CD14-positive monocyte (primary cell): Measurements from ENCODE around the gene OLFML1. TPM values are rescaled to one million over a fixed set of nuclear protein-coding genes. Genes with fewer than 3 reads are reported as not detected.

ENCODE experiments used
- DNase-seq, 3 donors: peaks; one replicate each; pipeline ENCODE4 v3.0.0-alpha.2; 2011 to 2022
- H2AFZ ChIP-seq: 2 replicates; pipeline ENCODE4 v1.6.0; 2012; ENCODE audit warnings: mild to moderate bottlenecking, low read depth, low read length, inconsistent platforms; ENCODE audit not compliant: insufficient read depth, poor library complexity, severe bottlenecking
- H3K27ac ChIP-seq, 2 donors: 1 replicate in 1 of 2; 2 replicates in 1 of 2; pipeline ENCODE4 v1.5.1; 2012 to 2013; ENCODE audit warnings: low read length in 2 of 2, control low read depth in 1 of 2, inconsistent platforms in 1 of 2, low read depth in 1 of 2, mild to moderate bottlenecking in 1 of 2
- H3K27me3 ChIP-seq, 2 donors: one replicate each; pipeline versions ENCODE4 v1.6.0 to v1.6.1; 2011 to 2013; ENCODE audit warnings: low read length in 2 of 2; ENCODE audit not compliant: control insufficient read depth in 2 of 2, insufficient read depth in 2 of 2
- H3K36me3 ChIP-seq, 2 donors: replicated peaks in 1 of 2; 1 replicate in 1 of 2; 2 replicates in 1 of 2; pipeline versions ENCODE4 v1.5.1 to v1.6.1; 2012 to 2013; ENCODE audit warnings: low read length in 2 of 2, control low read depth in 1 of 2, inconsistent platforms in 1 of 2, mild to moderate bottlenecking in 1 of 2; ENCODE audit not compliant: insufficient read depth in 2 of 2, control insufficient read depth in 1 of 2
- H3K4me1 ChIP-seq, 2 donors: 1 replicate in 1 of 2; 2 replicates in 1 of 2; pipeline versions ENCODE4 v1.5.1 to v1.6.1; 2012 to 2013; ENCODE audit warnings: low read length in 2 of 2, control low read depth in 1 of 2, inconsistent platforms in 1 of 2, mild to moderate bottlenecking in 1 of 2, moderate library complexity in 1 of 2; ENCODE audit not compliant: insufficient read depth in 2 of 2, control insufficient read depth in 1 of 2
- H3K4me2 ChIP-seq: replicated peaks from 2 replicates; pipeline ENCODE3; 2012; ENCODE audit warnings: low read length, moderate library complexity, mild to moderate bottlenecking; ENCODE audit not compliant: poor library complexity, severe bottlenecking; ENCODE audit errors: extremely low read depth
- H3K4me3 ChIP-seq, 3 experiments: fragments of 200-600 bp in 1 of 3; sonication (generic) in 1 of 3; replicated peaks in 1 of 3; 1 replicate in 2 of 3; 2 replicates in 1 of 3; pipeline ENCODE4 v1.5.1; 2011 to 2013; ENCODE audit warnings: low read length in 3 of 3, mild to moderate bottlenecking in 3 of 3, control low read depth in 2 of 3, low read depth in 2 of 3, inconsistent platforms in 1 of 3, moderate library complexity in 1 of 3
- H3K79me2 ChIP-seq: 2 replicates; pipeline ENCODE4 v1.6.0; 2012; ENCODE audit warnings: mild to moderate bottlenecking, control low read depth, inconsistent platforms, low read length, moderate library complexity; ENCODE audit not compliant: insufficient read depth
- H3K9ac ChIP-seq: 2 replicates; pipeline ENCODE4 v1.6.0; 2017; ENCODE audit warnings: low read length, mild to moderate bottlenecking; ENCODE audit not compliant: insufficient read depth, poor library complexity, severe bottlenecking
- H3K9me3 ChIP-seq, 2 donors: replicated peaks in 1 of 2; 1 replicate in 1 of 2; 2 replicates in 1 of 2; pipeline versions ENCODE4 v1.5.1 to v1.6.1; 2012 to 2013; ENCODE audit warnings: low read length in 2 of 2, control low read depth in 1 of 2; ENCODE audit not compliant: control insufficient read depth in 1 of 2, insufficient read depth in 1 of 2
- H4K20me1 ChIP-seq: 2 replicates; pipeline ENCODE4 v1.6.0; 2012; ENCODE audit warnings: mild to moderate bottlenecking, low read length, control low read depth, moderate library complexity; ENCODE audit not compliant: insufficient read depth
- H3K27ac Mint-ChIP-seq, 7 donors: one replicate each; pipeline ENCODE4 v1.8.0; 2020; ENCODE audit warnings: mild to moderate bottlenecking in 7 of 7, mixed read lengths in 7 of 7, moderate library complexity in 6 of 7, inconsistent platforms in 2 of 7
- H3K27me3 Mint-ChIP-seq, 3 donors: one replicate each; pipeline ENCODE4 v1.8.0; 2021 to 2022; ENCODE audit warnings: low read depth in 3 of 3, mild to moderate bottlenecking in 3 of 3, mixed read lengths in 3 of 3, moderate library complexity in 3 of 3, inconsistent platforms in 1 of 3
- H3K36me3 Mint-ChIP-seq, 2 donors: one replicate each; pipeline ENCODE4 v1.8.0; 2020; ENCODE audit warnings: mixed read lengths in 2 of 2, inconsistent platforms in 1 of 2, mild to moderate bottlenecking in 1 of 2
- H3K4me1 Mint-ChIP-seq: one replicate; pipeline ENCODE4 v1.8.0; 2020; ENCODE audit warnings: mild to moderate bottlenecking, mixed read lengths
- H3K4me3 Mint-ChIP-seq, 2 donors: one replicate each; pipeline ENCODE4 v1.8.0; 2020; ENCODE audit warnings: mild to moderate bottlenecking in 2 of 2, mixed read lengths in 2 of 2, moderate library complexity in 1 of 2
- H3K9me3 Mint-ChIP-seq, 7 donors: one replicate each; pipeline ENCODE4 v1.8.0; 2020 to 2022; ENCODE audit warnings: mixed read lengths in 7 of 7, mild to moderate bottlenecking in 6 of 7, moderate library complexity in 6 of 7, inconsistent platforms in 2 of 7
- CTCF ChIP-seq: fragments of 200-600 bp; IDR thresholded peaks from one replicate; pipeline ENCODE4 v1.8.0; 2022; ENCODE audit warnings: antibody characterized with exemption, mild to moderate bottlenecking
- WGBS: methylation state at CpG from one replicate; pipeline ENCODE4 v1.1.5; 2013; ENCODE audit warnings: missing lambda C conversion rate; ENCODE audit not compliant: insufficient coverage; 5-methylcytosine and 5-hydroxymethylcytosine counted together
- intact Hi-C, 2 donors: fragments of 100-400 bp; cut with micrococcal nuclease; formaldehyde crosslinking; loops; one replicate each; pipeline versions ENCODE4 v1.15.0 to v1.15.1; 2023
- polyA plus RNA-seq, 3 donors: library from polyadenylated mRNA; depleted of rRNA in 1 of 3; unstranded in 2 of 3; stranded (reverse) in 1 of 3; fragments of 300-500 nt in 2 of 3; fragments of >200 nt in 1 of 3; fragmentation: Illumina TruSeq in 2 of 3; gene quantifications; 1 replicate in 2 of 3; 2 replicates in 1 of 3; pipeline ENCODE4 v1.2.3, GENCODE V29; 2012 to 2021

OLFML1 gene
- polyA plus RNA-seq, 3 donors = 0.11 to 0.17 TPM; not detected in 1

GRCh38 chr11:7506243-7506642, 20.9 kb downstream of the OLFML1 start:
- no peaks in the 10 kb centered on the region for H3K9me3 Mint-ChIP-seq
- peaks cover 9% of the 10 kb centered on the region for H3K4me1 Mint-ChIP-seq
- H3K36me3 Mint-ChIP-seq = peaks cover 5 to 16% of the 10 kb centered on the region in 2 donors
- Histone ChIP-seq H3K27me3 (no peaks in the 10 kb centered on the region), H3K4me2 (no peak overlapping the region), H3K27ac (no peak overlapping the region), H3K9me3 (no peaks in the 10 kb centered on the region), H3K9ac (no peak overlapping the region), H2AFZ (no peak overlapping the region), H3K4me3 (no peak overlapping the region), H3K79me2 (no peaks in the 10 kb centered on the region), H4K20me1 (no peaks in the 10 kb centered on the region), H3K36me3 (peaks cover 0 to 5% of the 10 kb centered on the region in 2 donors), H3K4me1 (peaks cover 2 to 3% of the 10 kb centered on the region in 2 donors)
- no peak for TF ChIP-seq CTCF
- peaks cover 0 to 7% (median 0%) of the 10 kb centered on the region in 3 donors for H3K27me3 Mint-ChIP-seq
- intact Hi-C loops = no loop called here
- WGBS = 90% methylated on average over 1 of the region's 3 CpGs
- no peak for DNase-seq
- no peak overlapping the region for H3K27ac Mint-ChIP-seq
- no peak overlapping the region for H3K4me3 Mint-ChIP-seq

GRCh38 chr11:7508087-7508486, 22.8 kb downstream of the OLFML1 start:
- H3K27me3 Mint-ChIP-seq = peaks cover 0 to 9% (median 0%) of the 10 kb centered on the region in 3 donors

More at GRCh38 chr11:7508087-7508486, 22.8 kb downstream of the OLFML1 start:
- Histone ChIP-seq H2AFZ (no peak overlapping the region), H3K27me3 (no peaks in the 10 kb centered on the region), H4K20me1 (no peaks in the 10 kb centered on the region), H3K4me3 (no peak overlapping the region), H3K36me3 (peaks cover 0 to 5% of the 10 kb centered on the region in 2 donors), H3K4me1 (peaks cover 20 to 21% of the 10 kb centered on the region in 2 donors), H3K4me2 (no peak overlapping the region), H3K9ac (no peak overlapping the region), H3K27ac (no peak overlapping the region), H3K79me2 (no peaks in the 10 kb centered on the region), H3K9me3 (no peaks in the 10 kb centered on the region)
- intact Hi-C loops = no loop called here
- Mint-ChIP-seq H3K4me3 (no peak overlapping the region), H3K9me3 (no peaks in the 10 kb centered on the region), H3K36me3 (peaks cover 5 to 18% of the 10 kb centered on the region in 2 donors), H3K4me1 (peaks cover 26% of the 10 kb centered on the region), H3K27ac (no peak overlapping the region)
- TF ChIP-seq CTCF = no peak
- DNase-seq = no peak
- WGBS = no CpG with 5 or more reads among the region's 3 CpGs
